ENCODE measurements around the gene SANBR.

SANBR gene

GRCh38 chr2:61042807-61043206 lies 22.9 kb upstream of the SANBR start:
- no peak for DNase-seq
- Mint-ChIP-seq H3K4me3 (no peak overlapping the region), H3K36me3 (ENCODE audit: insufficient read depth) (peaks cover 13% of the 10 kb centered on the region), H3K27me3 (no peaks in the 10 kb centered on the region), H3K9me3 (peaks cover under 1 to 2% of the 10 kb centered on the region in 2 donors), H3K4me1 (ENCODE audit: low read depth in 2 of 2) (peaks cover 16 to 30% of the 10 kb centered on the region in 2 donors), H3K27ac (no peak overlapping the region)
- ATAC-seq (replicated peaks) = no peak

GRCh38 chr2:61044636-61045035 lies 21.0 kb upstream of the SANBR start:
- no peak for DNase-seq
- H3K27me3 Mint-ChIP-seq = no peaks in the 10 kb centered on the region
- H3K4me1 Mint-ChIP-seq (ENCODE audit: low read depth in 2 of 2) = peaks cover 16 to 25% of the 10 kb centered on the region in 2 donors
- peaks cover 31% of the 10 kb centered on the region for H3K36me3 Mint-ChIP-seq (ENCODE audit: insufficient read depth)
- H3K9me3 Mint-ChIP-seq = no peaks in the 10 kb centered on the region
- peak; percentile 70 for ATAC-seq (replicated peaks)
- peak overlapping the region; percentile 22 to 83 for H3K27ac Mint-ChIP-seq
- no peak overlapping the region for H3K4me3 Mint-ChIP-seq

GRCh38 chr2:61045226-61045625 lies 20.4 kb upstream of the SANBR start:
- no peak for ATAC-seq (replicated peaks)
- H3K27me3 Mint-ChIP-seq = no peaks in the 10 kb centered on the region
- H3K27ac Mint-ChIP-seq = no peak overlapping the region
- H3K9me3 Mint-ChIP-seq = no peaks in the 10 kb centered on the region
- DNase-seq = no peak
- H3K36me3 Mint-ChIP-seq (ENCODE audit: insufficient read depth) = peaks cover 32% of the 10 kb centered on the region
- H3K4me1 Mint-ChIP-seq (ENCODE audit: low read depth in 2 of 2) = peaks cover 14 to 21% of the 10 kb centered on the region in 2 donors
- H3K4me3 Mint-ChIP-seq = no peak overlapping the region

GRCh38 chr2:61045999-61046398 lies 19.7 kb upstream of the SANBR start:
- H3K4me3 Mint-ChIP-seq = no peak overlapping the region
- peaks cover 40% of the 10 kb centered on the region for H3K36me3 Mint-ChIP-seq (ENCODE audit: insufficient read depth)
- H3K4me1 Mint-ChIP-seq (ENCODE audit: low read depth in 2 of 2) = peaks cover 13 to 16% of the 10 kb centered on the region in 2 donors
- no peak overlapping the region for H3K27ac Mint-ChIP-seq
- H3K27me3 Mint-ChIP-seq = no peaks in the 10 kb centered on the region
- ATAC-seq (replicated peaks) = no peak
- H3K9me3 Mint-ChIP-seq = no peaks in the 10 kb centered on the region
- no peak for DNase-seq

GRCh38 chr2:61055557-61055956 lies 10.1 kb upstream of the SANBR start:
- Mint-ChIP-seq H3K9me3 (no peaks in the 10 kb centered on the region), H3K4me3 (no peak overlapping the region), H3K27ac (no peak overlapping the region), H3K27me3 (no peaks in the 10 kb centered on the region), H3K4me1 (ENCODE audit: low read depth in 2 of 2) (no peaks in the 10 kb centered on the region), H3K36me3 (ENCODE audit: insufficient read depth) (peaks cover 22% of the 10 kb centered on the region)
- ATAC-seq (replicated peaks) (no peak), DNase-seq (no peak)

- DNase-seq (no peak), ATAC-seq (replicated peaks) (no peak)
- peaks cover 13% of the 10 kb centered on the region for H3K36me3 Mint-ChIP-seq (ENCODE audit: insufficient read depth)
- peak overlapping the region in 1 of 2 donors; percentile 28 for H3K27ac Mint-ChIP-seq
- no peaks in the 10 kb centered on the region for H3K9me3 Mint-ChIP-seq
- H3K4me1 Mint-ChIP-seq (ENCODE audit: low read depth in 2 of 2) = no peaks in the 10 kb centered on the region
- H3K4me3 Mint-ChIP-seq = no peak overlapping the region
- no peaks in the 10 kb centered on the region for H3K27me3 Mint-ChIP-seq
Measured at GRCh38 chr2:61057562-61057961, 8.1 kb upstream of the SANBR start.

- Mint-ChIP-seq H3K27ac (no peak overlapping the region), H3K4me1 (ENCODE audit: low read depth in 2 of 2) (no peaks in the 10 kb centered on the region)
- ATAC-seq (replicated peaks) = no peak
Measured at GRCh38 chr2:61059382-61059781, 6.3 kb upstream of the SANBR start.

GRCh38 chr2:61074100-61074499 lies 8.4 kb downstream of the SANBR start:
- Mint-ChIP-seq H3K9me3 (no peaks in the 10 kb centered on the region), H3K27me3 (no peaks in the 10 kb centered on the region), H3K36me3 (ENCODE audit: insufficient read depth) (peaks cover 18% of the 10 kb centered on the region), H3K4me1 (ENCODE audit: low read depth in 2 of 2) (no peaks in the 10 kb centered on the region), H3K4me3 (no peak overlapping the region), H3K27ac (no peak overlapping the region)
- ATAC-seq (replicated peaks) (no peak), DNase-seq (no peak)

More at GRCh38 chr2:61059382-61059781, 6.3 kb upstream of the SANBR start:
- DNase-seq = no peak
- no peaks in the 10 kb centered on the region for H3K27me3 Mint-ChIP-seq
- peaks cover 8% of the 10 kb centered on the region for H3K36me3 Mint-ChIP-seq (ENCODE audit: insufficient read depth)
- H3K9me3 Mint-ChIP-seq = no peaks in the 10 kb centered on the region
- no peak overlapping the region for H3K4me3 Mint-ChIP-seq

- H3K9me3 Mint-ChIP-seq = no peaks in the 10 kb centered on the region
- no peaks in the 10 kb centered on the region for H3K4me1 Mint-ChIP-seq (ENCODE audit: low read depth in 2 of 2)
- ATAC-seq (replicated peaks) = no peak
- H3K36me3 Mint-ChIP-seq (ENCODE audit: insufficient read depth) = peaks cover 7% of the 10 kb centered on the region
- H3K27ac Mint-ChIP-seq = no peak overlapping the region
- H3K27me3 Mint-ChIP-seq = no peaks in the 10 kb centered on the region
- no peak overlapping the region for H3K4me3 Mint-ChIP-seq
- no peak for DNase-seq
Measured at GRCh38 chr2:61085883-61086282, 20.2 kb downstream of the SANBR start.

- Mint-ChIP-seq H3K27ac (no peak overlapping the region), H3K36me3 (ENCODE audit: insufficient read depth) (peaks cover 9% of the 10 kb centered on the region), H3K4me3 (no peak overlapping the region), H3K27me3 (no peaks in the 10 kb centered on the region), H3K4me1 (ENCODE audit: low read depth in 2 of 2) (no peaks in the 10 kb centered on the region), H3K9me3 (no peaks in the 10 kb centered on the region)
- DNase-seq (no peak), ATAC-seq (replicated peaks) (no peak)
Measured at GRCh38 chr2:61089797-61090196, 24.1 kb downstream of the SANBR start.

- H3K4me1 Mint-ChIP-seq (ENCODE audit: low read depth in 2 of 2) = no peaks in the 10 kb centered on the region
- H3K9me3 Mint-ChIP-seq = no peaks in the 10 kb centered on the region
- ATAC-seq (replicated peaks) (no peak), DNase-seq (no peak)
- no peak overlapping the region for H3K27ac Mint-ChIP-seq
- no peak overlapping the region for H3K4me3 Mint-ChIP-seq
- H3K27me3 Mint-ChIP-seq = no peaks in the 10 kb centered on the region
- H3K36me3 Mint-ChIP-seq (ENCODE audit: insufficient read depth) = peaks cover 8% of the 10 kb centered on the region
Measured at GRCh38 chr2:61090386-61090921, 24.8 kb downstream of the SANBR start.

- DNase-seq = no peak
- Mint-ChIP-seq H3K27ac (no peak overlapping the region), H3K4me3 (no peak overlapping the region), H3K4me1 (ENCODE audit: low read depth in 2 of 2) (peaks cover 0 to 5% of the 10 kb centered on the region in 2 donors), H3K9me3 (no peaks in the 10 kb centered on the region), H3K27me3 (no peaks in the 10 kb centered on the region), H3K36me3 (ENCODE audit: insufficient read depth) (peaks cover 5% of the 10 kb centered on the region)
- ATAC-seq (replicated peaks) = no peak
Measured at GRCh38 chr2:61091485-61091884, 25.8 kb downstream of the SANBR start.

GRCh38 chr2:61096438-61096837 lies 30.8 kb downstream of the SANBR start:
- peak overlapping the region in 1 of 2 donors; percentile 24 for H3K27ac Mint-ChIP-seq
- no peaks in the 10 kb centered on the region for H3K27me3 Mint-ChIP-seq
- no peak for ATAC-seq (replicated peaks)

GRCh38 chr2:61100801-61101200 lies 35.1 kb downstream of the SANBR start:
- no peak overlapping the region for H3K27ac Mint-ChIP-seq
- H3K36me3 Mint-ChIP-seq (ENCODE audit: insufficient read depth) = no peaks in the 10 kb centered on the region
- no peak for DNase-seq
- ATAC-seq (replicated peaks) = no peak
- no peaks in the 10 kb centered on the region for H3K27me3 Mint-ChIP-seq
- H3K9me3 Mint-ChIP-seq = no peaks in the 10 kb centered on the region
- H3K4me1 Mint-ChIP-seq (ENCODE audit: low read depth in 2 of 2) = peaks cover 0 to 6% of the 10 kb centered on the region in 2 donors
- no peak overlapping the region for H3K4me3 Mint-ChIP-seq

More at GRCh38 chr2:61096438-61096837, 30.8 kb downstream of the SANBR start:
- Mint-ChIP-seq H3K9me3 (no peaks in the 10 kb centered on the region), H3K36me3 (ENCODE audit: insufficient read depth) (peaks cover under 1% of the 10 kb centered on the region), H3K4me3 (no peak overlapping the region), H3K4me1 (ENCODE audit: low read depth in 2 of 2) (peaks cover 0 to 6% of the 10 kb centered on the region in 2 donors)
- no peak for DNase-seq

GRCh38 chr2:61109291-61109690 lies 43.6 kb downstream of the SANBR start:
- no peak for ATAC-seq (replicated peaks)
- Mint-ChIP-seq H3K36me3 (ENCODE audit: insufficient read depth) (no peaks in the 10 kb centered on the region), H3K27ac (no peak overlapping the region), H3K4me1 (ENCODE audit: low read depth in 2 of 2) (no peaks in the 10 kb centered on the region), H3K27me3 (no peaks in the 10 kb centered on the region), H3K4me3 (no peak overlapping the region), H3K9me3 (no peaks in the 10 kb centered on the region)
- DNase-seq = no peak

Measured in effector memory CD8-positive, alpha-beta T cell (primary cell).